GM18870 (cell line): ENCODE data around the gene GRM3.
"Not testable (repeated sequence)": the region's sequence is repeated elsewhere in the genome, so short reads cannot be mapped to it uniquely, and the experiment has no call there.

Source experiments
- ATAC-seq: cut with Tn5 transposase; IDR thresholded peaks from one replicate; pipeline ENCODE4 v1.9.1; 2021; ENCODE audit warnings: moderate library complexity; ENCODE audit not compliant: unreplicated experiment

Gene GRM3

DNA sequence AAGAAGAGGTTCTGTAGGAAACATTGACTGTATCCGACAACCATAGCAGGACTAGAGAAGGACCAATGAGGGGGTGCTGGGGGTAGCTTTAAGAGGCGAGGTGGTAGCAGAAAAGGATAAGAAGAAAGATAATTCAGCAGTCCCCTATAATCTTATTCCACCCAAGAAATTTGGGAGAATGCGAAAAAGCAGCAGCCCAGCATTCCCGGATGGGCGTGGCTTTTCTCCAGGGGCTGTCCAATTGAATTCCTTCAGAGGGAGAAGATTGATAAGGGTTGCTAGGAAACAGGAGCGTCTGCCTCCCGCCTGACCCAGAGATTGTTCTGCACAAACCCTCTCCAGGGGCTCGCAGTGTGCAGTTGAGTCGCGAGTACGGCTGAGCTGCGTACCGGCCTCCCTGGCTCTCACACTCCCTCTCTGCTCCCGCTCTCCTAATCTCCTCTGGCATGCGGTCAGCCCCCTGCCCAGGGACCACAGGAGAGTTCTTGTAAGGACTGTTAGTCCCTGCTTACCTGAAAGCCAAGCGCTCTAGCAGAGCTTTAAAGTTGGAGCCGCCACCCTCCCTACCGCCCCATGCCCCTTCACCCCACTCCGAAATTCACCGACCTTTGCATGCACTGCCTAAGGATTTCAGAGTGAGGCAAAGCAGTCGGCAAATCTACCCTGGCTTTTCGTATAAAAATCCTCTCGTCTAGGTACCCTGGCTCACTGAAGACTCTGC, at the start of gene GRM3:
GRM3 (plus strand) TSS at position 349 of the 721 bp plus-strand sequence. CDS start 121,237 bp downstream, outside the sequence.
- no peak for ATAC-seq

DNA sequence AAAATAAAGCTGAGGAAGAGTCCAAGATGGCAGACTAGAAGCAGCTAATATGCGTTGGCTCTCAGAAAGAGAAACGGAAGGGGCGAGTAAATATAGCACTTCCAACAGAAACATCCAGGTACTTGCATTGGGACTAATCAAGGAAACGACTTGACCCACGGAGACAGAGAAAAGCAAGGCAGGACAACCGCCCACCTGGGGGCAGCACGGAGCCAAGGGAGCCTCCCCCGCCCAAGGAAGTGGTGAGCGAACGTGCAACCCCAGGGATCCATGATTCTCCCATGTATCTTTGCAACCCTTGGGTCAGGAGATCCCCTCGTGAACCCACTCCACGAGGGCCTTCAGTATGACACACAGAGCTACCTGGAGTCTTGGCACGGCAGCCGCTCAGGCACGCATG, 45.4 kb upstream of the GRM3 start:
- no peak for ATAC-seq

DNA sequence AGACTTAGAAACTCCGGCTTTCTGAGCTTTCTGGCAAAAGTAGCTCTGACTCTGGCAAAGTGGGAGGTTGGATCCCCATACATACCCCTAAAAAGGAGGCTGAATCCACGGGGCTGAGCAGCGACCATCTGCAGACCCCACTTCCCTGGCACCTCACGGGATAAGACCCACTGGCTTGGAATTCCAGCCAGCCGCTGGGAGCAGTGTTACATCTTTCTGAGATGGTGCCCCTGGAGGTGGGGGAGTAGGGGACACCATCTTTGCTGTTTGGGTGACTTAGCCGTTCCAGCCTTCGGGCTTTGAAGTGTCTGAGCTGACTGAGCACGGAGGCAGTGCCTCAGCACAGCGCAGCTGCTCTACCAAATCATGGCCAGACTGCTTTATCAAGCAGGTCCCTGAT, 45.0 kb upstream of the GRM3 start:
- no peak for ATAC-seq

DNA sequence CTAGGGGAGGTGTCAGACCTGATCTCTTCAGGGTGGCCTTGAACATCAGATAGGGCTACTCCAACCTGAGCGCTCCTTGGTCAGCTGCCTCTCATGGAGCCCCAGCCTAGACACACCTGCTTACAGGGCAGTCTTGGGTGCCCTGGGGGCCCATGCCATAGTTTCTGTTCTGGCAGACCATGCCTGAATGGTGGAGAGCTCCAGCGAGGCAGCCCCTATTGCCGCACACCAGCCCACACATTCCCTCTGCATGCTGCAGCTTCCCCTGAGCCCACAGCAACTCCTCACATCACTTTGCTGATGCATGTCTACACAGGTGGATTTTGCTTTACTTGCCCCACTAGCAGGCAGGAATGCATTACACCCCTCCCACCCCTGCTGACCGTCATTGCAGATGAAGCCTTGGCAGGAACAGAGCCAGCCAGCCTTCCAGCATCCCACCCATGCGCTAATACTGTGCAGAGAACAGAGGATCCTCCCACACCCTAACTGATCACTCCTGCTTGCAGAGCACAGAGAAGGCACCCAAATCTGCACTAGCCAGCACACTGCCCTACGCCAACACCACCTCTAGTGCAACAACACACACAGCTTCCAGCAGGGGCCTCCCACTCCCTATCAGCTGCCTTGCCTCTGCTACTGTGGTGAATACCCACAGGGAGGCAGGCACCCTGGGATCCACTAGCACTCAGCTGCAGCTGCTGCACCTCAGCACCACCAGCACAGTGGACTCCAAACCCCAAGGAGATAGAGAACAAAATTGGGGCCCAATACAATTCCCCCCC, 43.0 kb upstream of the GRM3 start:
- ATAC-seq: no peak

DNA sequence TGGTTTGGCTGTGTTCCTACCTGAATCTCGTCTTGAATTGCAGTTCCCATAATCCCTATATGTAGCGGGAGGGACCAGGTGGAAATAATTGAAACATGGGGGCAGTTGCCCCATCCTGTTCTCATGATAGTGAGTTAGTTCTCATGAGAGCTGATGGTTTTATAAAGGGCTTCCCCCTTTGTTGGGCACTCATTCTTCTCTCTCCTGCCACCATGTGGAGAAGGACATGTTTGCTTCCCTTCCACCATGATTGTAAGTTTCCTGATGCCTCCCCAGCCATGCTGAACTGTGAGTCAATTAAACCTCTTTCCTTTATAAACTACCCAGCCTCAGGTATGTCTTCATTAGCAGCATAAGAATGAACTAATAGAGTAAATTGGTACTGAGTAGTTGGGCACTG, 28.0 kb upstream of the GRM3 start:
- not testable (repeated sequence) for ATAC-seq

DNA sequence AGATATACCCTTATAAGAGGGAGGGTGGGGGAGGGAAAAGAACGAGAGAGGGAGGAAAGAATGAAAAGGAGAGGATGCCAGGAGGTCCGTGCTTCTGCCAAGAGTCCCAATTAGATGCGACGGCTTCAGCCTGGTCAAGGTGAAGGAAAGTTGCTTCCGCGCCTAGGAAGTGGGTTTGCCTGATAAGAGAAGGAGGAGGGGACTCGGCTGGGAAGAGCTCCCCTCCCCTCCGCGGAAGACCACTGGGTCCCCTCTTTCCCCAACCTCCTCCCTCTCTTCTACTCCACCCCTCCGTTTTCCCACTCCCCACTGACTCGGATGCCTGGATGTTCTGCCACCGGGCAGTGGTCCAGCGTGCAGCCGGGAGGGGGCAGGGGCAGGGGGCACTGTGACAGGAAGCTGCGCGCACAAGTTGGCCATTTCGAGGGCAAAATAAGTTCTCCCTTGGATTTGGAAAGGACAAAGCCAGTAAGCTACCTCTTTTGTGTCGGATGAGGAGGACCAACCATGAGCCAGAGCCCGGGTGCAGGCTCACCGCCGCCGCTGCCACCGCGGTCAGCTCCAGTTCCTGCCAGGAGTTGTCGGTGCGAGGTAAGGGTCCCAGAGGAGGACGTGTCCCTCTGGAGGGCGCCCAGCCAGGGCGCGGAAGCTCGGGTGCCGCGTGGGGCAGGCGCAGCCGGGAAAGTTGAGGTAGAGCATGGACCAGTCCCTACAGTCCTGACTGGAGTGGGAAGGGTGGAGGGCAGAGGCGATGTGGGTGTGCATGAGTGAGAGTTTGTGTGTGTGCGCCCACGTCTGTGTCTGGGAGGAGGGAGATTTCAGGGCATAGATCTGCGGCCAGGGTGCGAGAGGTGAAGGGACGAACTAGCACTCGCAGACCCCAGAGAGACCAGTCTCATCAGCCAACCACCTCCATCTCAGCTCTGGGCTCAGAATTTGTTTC, 844 bp downstream of the GRM3 start:
- ATAC-seq: no peak

DNA sequence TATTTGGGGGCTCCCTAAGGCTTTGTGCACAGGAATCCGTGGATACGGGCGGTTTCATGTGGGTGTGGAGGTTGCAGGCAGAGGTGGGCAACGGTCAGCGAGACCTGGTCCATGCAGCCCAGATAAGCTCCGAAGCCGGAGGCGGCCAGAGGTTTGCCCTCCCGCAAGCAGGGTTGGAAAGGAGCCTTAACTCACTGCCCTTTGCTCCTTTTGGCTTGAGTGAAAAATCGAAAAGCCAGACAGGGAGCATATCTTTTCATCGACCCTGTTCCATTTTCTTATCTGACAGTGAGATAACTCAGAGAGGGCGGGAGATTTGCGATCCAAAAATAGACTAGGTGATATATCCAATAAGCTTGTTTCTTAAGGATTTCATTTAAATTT, 1.5 kb downstream of the GRM3 start:
- ATAC-seq: no peak

DNA sequence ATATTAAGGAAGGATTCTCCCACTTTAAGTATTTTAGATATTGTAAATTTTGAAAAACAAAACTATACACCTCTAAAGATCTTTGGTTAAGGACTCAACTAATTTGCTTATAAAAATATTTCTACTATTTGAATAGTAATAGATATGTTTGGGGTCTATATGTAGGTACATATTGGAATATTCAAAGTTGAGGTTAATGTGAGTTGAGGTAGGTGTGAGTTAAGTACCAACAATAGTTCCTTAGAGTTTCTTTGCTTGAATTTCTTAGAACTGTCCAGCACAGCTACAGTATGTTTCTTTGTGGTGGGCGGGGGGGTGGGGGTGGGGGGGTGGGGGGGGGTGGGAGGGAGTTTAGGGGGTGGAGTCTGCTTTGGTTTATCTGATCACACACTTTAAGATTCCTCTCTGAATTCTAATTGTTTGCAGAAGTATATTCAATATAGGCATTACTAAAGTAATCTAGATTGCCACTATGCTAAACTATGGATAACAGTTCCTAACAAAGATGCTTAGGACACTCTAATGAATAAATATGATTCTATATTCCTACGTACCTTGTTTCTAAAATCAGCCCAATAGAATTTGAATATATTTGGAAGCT, 2.1 kb downstream of the GRM3 start:
- ATAC-seq: no peak

DNA sequence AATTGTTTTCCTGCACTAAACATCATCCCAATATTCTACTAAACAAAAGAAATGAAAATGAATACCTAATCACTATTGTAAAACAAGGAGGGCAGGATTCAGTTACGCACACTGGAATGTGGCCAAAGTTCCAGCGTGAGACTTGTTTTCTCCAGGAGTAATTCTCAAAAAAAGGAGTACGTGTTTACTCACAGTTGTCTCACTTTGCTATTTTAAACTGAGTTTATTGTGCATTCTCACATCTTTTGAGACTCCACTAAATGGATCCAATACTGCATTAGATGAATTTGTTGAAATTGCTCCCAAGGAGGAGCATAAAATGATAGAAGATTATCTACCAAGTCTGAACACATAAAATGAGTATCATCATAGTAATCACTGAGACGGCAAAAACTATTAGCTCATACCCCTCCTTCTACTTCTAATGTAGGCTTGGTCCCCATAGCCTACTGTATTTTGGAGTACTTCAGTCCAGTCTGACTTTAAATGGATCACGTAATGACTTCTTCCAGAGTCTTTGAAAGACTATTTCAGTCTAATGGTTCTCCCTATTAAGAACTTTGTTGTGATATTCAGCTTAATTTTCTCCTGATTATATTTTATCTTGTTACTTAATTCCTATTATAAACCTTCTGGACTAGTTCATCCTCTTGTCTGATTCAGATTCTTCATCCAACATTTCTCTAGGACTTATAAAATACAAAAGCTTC, 3.8 kb downstream of the GRM3 start:
- no peak for ATAC-seq

DNA sequence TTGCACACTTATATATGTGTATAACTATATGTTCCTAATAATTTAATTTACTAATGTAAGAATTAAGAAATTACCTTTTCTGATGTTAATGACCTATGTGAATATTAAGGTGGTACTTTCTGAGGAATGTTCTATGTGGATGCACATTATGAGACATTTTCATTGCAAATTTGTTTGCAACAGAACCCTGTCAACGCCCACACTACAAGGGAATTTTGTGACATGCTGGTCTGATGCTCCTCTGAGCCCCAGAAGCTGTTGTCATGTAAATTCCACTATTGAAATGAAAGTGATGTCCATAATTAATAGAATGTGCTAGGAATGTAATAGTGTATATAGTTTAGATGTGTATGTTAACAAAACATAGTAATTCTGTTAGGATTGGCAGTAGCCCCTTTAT, 4.5 kb downstream of the GRM3 start:
- ATAC-seq: no peak

DNA sequence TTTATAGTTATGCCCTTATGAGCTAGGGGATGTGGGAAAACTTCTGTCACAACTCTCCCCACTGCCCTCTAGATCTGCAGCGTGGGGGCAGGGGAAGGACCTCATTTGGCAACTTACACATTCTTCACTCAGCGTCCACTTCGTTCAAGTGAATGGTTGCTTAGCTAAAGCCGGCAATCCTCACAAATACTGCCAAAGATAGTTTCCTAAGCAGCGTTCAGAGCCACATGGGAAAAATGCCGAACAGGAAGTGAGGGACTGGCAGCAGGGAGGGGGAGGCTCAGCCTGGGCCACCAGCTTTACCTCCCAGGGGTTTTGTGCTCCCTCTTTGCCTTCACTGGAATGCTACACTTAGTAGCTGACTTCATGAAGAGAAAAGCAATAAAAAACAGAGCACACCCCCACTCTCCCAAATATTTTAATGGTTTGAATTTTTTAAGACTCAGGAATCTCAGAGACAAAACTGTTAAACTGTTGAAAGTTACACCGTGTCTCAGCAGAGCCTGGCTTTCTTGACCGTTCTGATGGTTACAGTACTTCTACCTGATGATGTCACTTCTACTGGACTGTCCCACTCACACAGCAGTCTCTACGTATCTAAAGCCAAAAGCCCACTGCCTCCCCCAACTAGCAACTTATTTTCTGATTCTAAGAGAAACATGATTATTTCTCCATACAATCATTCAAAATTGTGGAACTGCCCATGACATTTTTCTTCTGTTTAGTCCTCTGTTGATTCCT, 10.4 kb downstream of the GRM3 start:
- ATAC-seq: no peak

DNA sequence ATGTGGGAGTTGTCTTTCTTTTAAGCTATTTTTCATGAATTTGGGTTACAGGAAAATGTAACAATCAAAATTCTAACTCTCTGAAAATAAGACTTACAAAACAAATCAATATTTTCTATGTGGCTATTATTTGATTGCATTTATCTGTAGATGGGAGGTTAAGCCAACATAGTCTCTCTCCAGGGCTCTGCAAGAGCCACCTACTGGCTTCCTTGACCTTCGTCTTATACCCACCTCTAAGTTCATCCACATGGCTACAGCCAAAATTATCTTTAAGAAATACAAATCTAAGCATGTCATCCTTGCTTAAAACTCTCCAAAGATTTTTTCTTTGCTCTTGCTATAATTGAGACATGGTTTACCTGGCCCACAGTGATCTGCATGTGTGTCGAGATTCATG, 14.2 kb downstream of the GRM3 start:
- ATAC-seq: no peak

DNA sequence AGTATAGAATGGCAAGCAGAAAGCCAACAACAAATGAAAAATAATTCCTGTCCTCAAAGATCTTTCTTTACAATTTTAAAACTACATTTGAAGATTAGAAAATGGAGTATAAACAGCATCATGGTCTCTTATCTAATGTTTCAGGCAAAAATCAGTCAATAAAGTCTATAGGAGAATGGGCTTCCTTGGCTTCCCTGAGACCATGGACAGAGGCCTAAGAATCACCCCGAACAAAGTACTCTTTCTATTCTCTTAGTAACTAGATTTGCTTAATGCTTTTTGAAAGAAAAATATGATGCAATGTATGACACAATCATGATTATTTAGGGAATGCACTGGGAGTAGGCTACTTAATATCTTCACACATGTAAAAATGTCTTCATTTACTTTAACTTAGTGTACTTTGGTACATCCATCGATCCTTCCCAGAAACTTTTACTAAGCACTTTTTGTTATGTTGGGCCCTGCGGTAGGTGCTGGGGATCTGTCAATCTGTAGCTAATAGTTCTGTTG, 17.3 kb downstream of the GRM3 start:
- ATAC-seq: no peak

DNA sequence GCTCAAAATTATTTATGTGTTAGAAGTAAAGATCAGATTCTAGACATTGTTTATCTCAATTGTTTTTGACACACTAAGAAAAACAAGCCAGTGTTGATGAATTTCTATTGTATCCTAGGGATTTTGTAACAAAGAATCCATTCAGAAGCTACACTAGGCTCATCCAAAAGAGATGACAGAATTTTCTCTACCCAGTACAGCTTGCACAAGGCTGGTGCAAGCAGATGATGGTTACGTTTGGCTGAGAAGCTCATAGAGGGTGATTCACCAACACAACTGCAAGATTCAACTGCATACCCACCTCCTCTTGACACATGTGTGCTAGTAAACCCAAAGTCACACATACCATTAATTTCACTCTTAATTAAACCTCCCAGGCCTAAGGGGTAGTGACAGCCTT, 20.8 kb downstream of the GRM3 start:
- no peak for ATAC-seq

DNA sequence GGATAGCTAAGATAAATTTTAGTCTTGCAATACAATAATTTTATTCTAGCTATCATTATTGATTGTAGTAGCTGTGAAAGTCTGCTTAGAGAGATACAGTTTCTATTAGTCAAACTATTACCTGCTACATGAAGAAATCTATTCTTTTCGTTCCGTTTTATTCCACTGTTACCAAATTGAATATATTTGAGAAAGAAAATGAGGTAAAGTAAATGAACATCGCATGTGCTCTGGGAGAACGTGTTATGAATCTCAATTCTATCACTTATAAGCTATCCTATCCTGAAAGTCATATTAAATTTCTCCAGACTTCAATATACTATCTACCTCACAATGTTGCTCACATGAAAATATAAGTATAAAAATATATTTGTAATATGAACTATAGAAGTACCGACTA, 21.3 kb downstream of the GRM3 start:
- ATAC-seq: no peak

DNA sequence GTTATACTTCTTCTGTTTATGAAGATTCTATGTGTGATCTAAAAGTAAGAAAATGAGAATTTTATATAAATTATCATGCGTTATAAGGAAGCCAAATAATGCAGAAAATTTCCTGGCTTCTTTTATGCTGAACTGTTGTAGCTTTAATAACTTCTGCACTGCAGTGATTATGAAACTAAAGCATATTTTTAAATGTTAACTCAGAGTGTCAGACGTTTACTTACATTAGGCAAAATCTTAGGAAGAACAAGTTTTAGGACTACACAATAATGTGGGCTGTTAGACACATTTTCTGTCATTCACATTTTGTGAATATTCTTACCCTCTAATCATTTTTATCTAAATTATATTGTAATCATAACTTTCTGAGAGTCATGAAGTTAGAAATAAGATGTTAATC, 22.0 kb downstream of the GRM3 start:
- ATAC-seq: no peak

DNA sequence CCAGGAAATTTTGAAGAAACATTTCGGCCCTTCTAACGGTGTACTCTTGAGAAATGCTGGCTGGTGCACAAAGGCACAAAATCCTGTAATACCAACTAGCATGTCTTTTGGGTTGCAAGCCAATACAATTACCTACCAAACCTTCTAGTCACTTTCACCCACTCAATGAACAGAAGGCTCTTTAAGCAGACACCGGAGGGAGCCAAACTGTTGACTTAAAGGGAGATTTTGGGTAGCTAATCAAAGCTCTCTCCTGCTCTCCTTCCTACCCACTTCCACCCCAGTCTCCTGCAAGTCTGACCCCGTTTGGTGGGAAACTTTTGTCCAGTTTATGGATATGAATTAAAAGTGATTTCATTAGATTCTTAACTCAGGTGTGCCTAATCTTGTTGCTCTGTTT, 24.0 kb downstream of the GRM3 start:
- ATAC-seq: no peak

DNA sequence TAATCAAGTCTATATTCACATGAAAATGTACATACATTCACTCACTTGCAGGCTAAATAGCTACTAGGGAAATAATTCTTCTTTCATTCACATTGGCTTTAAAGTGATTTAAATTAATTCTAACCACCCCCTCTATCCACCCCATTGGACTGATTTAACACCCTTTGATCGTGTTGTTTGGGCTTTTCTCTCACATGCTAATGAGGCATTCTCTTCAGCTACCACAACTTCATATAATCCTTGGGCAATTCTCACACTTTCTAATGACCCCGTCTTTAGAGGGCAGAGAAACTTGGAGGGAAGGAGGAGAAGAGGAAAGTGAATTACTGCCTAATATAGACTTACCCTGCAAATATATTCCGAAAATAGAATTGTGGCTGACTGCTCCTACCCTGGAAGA, 24.6 kb downstream of the GRM3 start:
- ATAC-seq: no peak

DNA sequence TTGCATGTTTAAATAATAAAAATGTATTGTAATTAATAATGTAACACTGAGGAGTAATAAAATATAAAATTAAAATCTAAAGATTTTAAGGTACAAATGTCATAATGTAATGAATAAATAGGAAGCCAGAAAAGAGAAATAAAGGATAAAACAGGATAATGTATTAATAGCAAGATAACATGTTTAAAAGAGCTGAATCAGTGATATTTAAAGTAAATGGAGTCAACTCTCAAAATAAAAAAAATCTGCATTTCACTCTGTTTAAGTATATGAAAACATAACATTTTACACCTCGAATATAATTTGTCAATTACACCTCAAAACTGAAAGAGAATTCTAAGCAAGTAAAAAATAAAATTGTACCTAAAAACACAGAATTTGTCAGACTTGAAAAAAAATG, 44.1 kb downstream of the GRM3 start:
- ATAC-seq: no peak

DNA sequence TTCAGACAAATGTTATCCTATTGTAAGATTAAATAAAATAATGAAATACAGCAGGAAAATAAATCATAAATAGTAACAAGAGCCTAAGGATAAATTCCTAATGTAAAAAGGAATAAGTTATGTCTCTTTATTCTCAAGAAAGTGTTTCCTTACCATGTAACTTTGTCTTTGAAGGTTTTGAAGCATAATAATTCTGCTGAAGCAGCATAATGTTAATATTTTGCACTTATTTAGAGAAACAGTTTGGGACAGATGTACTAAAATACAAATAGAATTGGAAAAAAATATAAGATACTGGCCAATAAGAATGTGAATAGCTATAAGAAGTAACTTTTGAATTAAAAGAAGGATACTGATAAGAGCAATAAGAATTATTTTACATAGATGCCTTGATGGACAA, 45.7 kb downstream of the GRM3 start:
- ATAC-seq: no peak
